H1 (cell line): ENCODE measurements around the gene NDC1. TPM values are rescaled to one million over a fixed set of nuclear protein-coding genes. Genes with fewer than 3 reads are reported as not detected.

Experiments
- KDM5A ChIP-seq: fragments of 200-600 bp; IDR thresholded peaks from 2 replicates; pipeline ENCODE4 v1.7.1; 2012; ENCODE audit warnings: mild to moderate bottlenecking, low read length, inconsistent platforms, mixed read lengths
- NANOG ChIP-seq: IDR thresholded peaks from 2 replicates; pipeline ENCODE4 v1.6.1; 2011; ENCODE audit warnings: low read length, low read depth, mild to moderate bottlenecking, inconsistent platforms; ENCODE audit not compliant: insufficient read depth, poor library complexity, severe bottlenecking
- SP4 ChIP-seq: IDR thresholded peaks from 2 replicates; pipeline ENCODE4 v1.6.1; 2012; ENCODE audit warnings: low read length, inconsistent platforms
- polyA plus RNA-seq, 7 experiments: library from polyadenylated mRNA; depleted of rRNA in 3 of 7; stranded (reverse) in 5 of 7; unstranded in 2 of 7; fragments of >200 nt in 5 of 7; fragments of 200-250 nt in 2 of 7; gene quantifications; 1 replicate in 5 of 7; 2 replicates in 1 of 7; 4 replicates in 1 of 7; pipeline versions ENCODE4 v1.2.1 to v1.2.3, GENCODE V29; 2011 to 2013; ENCODE audit warnings: missing spikeins in 2 of 7, mixed read lengths in 2 of 7
- total RNA-seq: library from RNA; stranded (reverse); fragmentation: NEBNext Ultra II Directional; extraction: Animal tissue kit (Norgen Biotek cat#: 25700); gene quantifications from 2 replicates; pipeline ENCODE4 v1.2.1, GENCODE V29; 2021
- TF ChIP-seq, protein P1 (sequence below): fragments of 300-600 bp; sonication (generic); IDR thresholded peaks from 2 replicates; pipeline ENCODE4 v1.7.1; 2012; ENCODE audit warnings: low read length, moderate library complexity, mild to moderate bottlenecking, inconsistent platforms; ENCODE audit not compliant: insufficient replicate concordance
- TF ChIP-seq, protein P2 (sequence below), 3 experiments: IDR thresholded peaks; 1 replicate in 2 of 3; 2 replicates in 1 of 3; pipeline versions ENCODE4 v1.5.1 to v1.6.1; 2011; ENCODE audit warnings: low read length in 3 of 3, mild to moderate bottlenecking in 3 of 3, inconsistent platforms in 2 of 3, low read depth in 1 of 3, moderate library complexity in 1 of 3; ENCODE audit not compliant: insufficient read depth in 1 of 3; ENCODE audit errors: control extremely low read depth in 1 of 3

Gene NDC1
- total and polyA plus RNA-seq, 2 of the 8 experiments (the other 6 are each of a cell fraction or from before 2014, with no cell fraction given) = 62.9 to 66.1 TPM

DNA sequence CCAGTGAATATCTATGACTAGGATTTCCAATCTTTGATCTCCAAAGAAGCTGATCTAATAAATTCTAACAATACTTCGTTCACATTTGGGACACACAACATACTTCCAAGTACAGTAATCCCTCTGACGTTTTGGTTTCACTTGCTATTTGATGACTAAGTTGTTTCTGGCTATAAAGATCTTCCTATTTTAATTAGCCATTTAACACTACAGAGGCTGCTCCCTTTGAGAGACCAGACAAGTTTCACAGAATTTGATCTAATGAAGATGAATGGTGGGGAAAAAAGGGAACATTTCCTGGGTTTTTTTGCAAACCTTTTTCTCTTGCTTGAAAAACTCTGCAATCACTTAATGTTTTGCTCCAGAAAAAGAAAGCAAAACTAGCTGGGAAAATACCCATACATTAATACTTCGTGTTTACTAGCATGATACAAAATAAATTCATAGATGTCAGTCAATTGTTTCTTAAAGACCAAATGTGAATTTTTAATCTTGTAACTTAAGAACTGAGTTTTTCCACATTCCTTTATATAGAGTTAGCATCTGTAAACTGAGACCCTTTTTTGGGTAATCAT lies 71.2 kb downstream of the NDC1 start (continued):
- TF ChIP-seq, protein P1, sequence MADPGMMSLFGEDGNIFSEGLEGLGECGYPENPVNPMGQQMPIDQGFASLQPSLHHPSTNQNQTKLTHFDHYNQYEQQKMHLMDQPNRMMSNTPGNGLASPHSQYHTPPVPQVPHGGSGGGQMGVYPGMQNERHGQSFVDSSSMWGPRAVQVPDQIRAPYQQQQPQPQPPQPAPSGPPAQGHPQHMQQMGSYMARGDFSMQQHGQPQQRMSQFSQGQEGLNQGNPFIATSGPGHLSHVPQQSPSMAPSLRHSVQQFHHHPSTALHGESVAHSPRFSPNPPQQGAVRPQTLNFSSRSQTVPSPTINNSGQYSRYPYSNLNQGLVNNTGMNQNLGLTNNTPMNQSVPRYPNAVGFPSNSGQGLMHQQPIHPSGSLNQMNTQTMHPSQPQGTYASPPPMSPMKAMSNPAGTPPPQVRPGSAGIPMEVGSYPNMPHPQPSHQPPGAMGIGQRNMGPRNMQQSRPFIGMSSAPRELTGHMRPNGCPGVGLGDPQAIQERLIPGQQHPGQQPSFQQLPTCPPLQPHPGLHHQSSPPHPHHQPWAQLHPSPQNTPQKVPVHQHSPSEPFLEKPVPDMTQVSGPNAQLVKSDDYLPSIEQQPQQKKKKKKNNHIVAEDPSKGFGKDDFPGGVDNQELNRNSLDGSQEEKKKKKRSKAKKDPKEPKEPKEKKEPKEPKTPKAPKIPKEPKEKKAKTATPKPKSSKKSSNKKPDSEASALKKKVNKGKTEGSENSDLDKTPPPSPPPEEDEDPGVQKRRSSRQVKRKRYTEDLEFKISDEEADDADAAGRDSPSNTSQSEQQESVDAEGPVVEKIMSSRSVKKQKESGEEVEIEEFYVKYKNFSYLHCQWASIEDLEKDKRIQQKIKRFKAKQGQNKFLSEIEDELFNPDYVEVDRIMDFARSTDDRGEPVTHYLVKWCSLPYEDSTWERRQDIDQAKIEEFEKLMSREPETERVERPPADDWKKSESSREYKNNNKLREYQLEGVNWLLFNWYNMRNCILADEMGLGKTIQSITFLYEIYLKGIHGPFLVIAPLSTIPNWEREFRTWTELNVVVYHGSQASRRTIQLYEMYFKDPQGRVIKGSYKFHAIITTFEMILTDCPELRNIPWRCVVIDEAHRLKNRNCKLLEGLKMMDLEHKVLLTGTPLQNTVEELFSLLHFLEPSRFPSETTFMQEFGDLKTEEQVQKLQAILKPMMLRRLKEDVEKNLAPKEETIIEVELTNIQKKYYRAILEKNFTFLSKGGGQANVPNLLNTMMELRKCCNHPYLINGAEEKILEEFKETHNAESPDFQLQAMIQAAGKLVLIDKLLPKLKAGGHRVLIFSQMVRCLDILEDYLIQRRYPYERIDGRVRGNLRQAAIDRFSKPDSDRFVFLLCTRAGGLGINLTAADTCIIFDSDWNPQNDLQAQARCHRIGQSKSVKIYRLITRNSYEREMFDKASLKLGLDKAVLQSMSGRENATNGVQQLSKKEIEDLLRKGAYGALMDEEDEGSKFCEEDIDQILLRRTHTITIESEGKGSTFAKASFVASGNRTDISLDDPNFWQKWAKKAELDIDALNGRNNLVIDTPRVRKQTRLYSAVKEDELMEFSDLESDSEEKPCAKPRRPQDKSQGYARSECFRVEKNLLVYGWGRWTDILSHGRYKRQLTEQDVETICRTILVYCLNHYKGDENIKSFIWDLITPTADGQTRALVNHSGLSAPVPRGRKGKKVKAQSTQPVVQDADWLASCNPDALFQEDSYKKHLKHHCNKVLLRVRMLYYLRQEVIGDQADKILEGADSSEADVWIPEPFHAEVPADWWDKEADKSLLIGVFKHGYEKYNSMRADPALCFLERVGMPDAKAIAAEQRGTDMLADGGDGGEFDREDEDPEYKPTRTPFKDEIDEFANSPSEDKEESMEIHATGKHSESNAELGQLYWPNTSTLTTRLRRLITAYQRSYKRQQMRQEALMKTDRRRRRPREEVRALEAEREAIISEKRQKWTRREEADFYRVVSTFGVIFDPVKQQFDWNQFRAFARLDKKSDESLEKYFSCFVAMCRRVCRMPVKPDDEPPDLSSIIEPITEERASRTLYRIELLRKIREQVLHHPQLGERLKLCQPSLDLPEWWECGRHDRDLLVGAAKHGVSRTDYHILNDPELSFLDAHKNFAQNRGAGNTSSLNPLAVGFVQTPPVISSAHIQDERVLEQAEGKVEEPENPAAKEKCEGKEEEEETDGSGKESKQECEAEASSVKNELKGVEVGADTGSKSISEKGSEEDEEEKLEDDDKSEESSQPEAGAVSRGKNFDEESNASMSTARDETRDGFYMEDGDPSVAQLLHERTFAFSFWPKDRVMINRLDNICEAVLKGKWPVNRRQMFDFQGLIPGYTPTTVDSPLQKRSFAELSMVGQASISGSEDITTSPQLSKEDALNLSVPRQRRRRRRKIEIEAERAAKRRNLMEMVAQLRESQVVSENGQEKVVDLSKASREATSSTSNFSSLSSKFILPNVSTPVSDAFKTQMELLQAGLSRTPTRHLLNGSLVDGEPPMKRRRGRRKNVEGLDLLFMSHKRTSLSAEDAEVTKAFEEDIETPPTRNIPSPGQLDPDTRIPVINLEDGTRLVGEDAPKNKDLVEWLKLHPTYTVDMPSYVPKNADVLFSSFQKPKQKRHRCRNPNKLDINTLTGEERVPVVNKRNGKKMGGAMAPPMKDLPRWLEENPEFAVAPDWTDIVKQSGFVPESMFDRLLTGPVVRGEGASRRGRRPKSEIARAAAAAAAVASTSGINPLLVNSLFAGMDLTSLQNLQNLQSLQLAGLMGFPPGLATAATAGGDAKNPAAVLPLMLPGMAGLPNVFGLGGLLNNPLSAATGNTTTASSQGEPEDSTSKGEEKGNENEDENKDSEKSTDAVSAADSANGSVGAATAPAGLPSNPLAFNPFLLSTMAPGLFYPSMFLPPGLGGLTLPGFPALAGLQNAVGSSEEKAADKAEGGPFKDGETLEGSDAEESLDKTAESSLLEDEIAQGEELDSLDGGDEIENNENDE = no peak
- TF ChIP-seq NANOG = no peak
- no peak for TF ChIP-seq SP4
- TF ChIP-seq, protein P2, sequence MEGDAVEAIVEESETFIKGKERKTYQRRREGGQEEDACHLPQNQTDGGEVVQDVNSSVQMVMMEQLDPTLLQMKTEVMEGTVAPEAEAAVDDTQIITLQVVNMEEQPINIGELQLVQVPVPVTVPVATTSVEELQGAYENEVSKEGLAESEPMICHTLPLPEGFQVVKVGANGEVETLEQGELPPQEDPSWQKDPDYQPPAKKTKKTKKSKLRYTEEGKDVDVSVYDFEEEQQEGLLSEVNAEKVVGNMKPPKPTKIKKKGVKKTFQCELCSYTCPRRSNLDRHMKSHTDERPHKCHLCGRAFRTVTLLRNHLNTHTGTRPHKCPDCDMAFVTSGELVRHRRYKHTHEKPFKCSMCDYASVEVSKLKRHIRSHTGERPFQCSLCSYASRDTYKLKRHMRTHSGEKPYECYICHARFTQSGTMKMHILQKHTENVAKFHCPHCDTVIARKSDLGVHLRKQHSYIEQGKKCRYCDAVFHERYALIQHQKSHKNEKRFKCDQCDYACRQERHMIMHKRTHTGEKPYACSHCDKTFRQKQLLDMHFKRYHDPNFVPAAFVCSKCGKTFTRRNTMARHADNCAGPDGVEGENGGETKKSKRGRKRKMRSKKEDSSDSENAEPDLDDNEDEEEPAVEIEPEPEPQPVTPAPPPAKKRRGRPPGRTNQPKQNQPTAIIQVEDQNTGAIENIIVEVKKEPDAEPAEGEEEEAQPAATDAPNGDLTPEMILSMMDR (IDR thresholded peaks at IDR 0.05; ENCODE audit: control extremely low read depth in 1 of 3, insufficient read depth in 1 of 3, low read depth in 1 of 3, low read length in 3 of 3) = no peak
- no peak for TF ChIP-seq KDM5A
